AG10803 (cell line): Measurements from ENCODE around the gene FAM222B.

Source experiments
- DNase-seq: peaks from one replicate; pipeline ENCODE4 v3.0.0; 2010; ENCODE audit warnings: low read depth
- H3K4me3 ChIP-seq: 2 replicates; pipeline ENCODE4 v1.5.1; 2011; ENCODE audit warnings: mild to moderate bottlenecking, low read length, control low read depth
- TF ChIP-seq, protein P1 (sequence below): conservative IDR thresholded peaks from 2 replicates; pipeline ENCODE4 v1.5.1; 2011; ENCODE audit warnings: mild to moderate bottlenecking, low read length, control low read depth, inconsistent platforms

FAM222B gene, protein sequence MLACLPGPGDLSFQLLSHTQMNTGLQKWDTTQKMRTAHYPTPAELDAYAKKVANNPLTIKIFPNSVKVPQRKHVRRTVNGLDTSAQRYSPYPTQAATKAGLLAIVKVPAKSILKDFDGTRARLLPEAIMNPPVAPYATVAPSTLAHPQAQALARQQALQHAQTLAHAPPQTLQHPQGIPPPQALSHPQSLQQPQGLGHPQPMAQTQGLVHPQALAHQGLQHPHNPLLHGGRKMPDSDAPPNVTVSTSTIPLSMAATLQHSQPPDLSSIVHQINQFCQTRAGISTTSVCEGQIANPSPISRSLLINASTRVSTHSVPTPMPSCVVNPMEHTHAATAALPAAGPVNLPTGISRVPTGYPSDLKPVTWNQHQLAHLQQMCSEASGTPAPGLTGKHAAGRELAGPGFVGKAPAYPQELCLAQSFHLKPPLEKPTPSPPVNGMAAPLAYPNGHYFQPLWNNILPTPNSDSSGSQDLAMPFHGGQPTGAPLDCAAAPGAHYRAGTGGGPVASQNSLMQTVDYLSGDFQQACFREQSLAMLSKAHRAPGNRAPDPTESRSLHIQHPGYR

GRCh38 chr17:28842282-28843012, at the start of gene FAM222B:
FAM222B (minus strand) TSS chr17:28842790; CDS start chr17:28766667, 76,123 bp downstream.
- TF ChIP-seq, protein P1, sequence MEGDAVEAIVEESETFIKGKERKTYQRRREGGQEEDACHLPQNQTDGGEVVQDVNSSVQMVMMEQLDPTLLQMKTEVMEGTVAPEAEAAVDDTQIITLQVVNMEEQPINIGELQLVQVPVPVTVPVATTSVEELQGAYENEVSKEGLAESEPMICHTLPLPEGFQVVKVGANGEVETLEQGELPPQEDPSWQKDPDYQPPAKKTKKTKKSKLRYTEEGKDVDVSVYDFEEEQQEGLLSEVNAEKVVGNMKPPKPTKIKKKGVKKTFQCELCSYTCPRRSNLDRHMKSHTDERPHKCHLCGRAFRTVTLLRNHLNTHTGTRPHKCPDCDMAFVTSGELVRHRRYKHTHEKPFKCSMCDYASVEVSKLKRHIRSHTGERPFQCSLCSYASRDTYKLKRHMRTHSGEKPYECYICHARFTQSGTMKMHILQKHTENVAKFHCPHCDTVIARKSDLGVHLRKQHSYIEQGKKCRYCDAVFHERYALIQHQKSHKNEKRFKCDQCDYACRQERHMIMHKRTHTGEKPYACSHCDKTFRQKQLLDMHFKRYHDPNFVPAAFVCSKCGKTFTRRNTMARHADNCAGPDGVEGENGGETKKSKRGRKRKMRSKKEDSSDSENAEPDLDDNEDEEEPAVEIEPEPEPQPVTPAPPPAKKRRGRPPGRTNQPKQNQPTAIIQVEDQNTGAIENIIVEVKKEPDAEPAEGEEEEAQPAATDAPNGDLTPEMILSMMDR, result no peak
- peak; percentile 73 for DNase-seq
- H3K4me3 ChIP-seq, result peak within 1 kb of the TSS; percentile 93

DNA sequence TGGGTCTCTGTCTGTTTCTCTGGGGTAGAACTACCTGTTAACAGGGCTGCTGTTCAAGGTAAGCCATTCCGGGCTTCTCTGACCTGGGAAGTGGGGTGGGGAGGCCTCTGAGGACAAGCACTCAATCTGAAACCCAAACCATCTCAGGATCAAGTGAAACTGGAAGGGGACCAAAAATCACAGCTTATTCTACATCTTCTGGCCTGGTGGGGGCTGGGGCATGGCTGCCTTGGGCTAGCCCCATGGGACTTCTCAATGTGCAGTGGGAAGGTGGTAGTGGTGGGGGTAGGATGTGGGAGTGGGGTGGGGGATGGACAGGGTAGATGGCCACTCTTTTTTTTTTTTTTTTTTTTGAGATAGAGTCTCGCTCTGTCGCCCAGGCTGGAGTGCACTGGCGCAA, 49.4 kb upstream of the FAM222B start:
- H3K4me3 ChIP-seq, result no peak overlapping the region
- no peak for DNase-seq
- TF ChIP-seq, protein P1, result no peak

DNA sequence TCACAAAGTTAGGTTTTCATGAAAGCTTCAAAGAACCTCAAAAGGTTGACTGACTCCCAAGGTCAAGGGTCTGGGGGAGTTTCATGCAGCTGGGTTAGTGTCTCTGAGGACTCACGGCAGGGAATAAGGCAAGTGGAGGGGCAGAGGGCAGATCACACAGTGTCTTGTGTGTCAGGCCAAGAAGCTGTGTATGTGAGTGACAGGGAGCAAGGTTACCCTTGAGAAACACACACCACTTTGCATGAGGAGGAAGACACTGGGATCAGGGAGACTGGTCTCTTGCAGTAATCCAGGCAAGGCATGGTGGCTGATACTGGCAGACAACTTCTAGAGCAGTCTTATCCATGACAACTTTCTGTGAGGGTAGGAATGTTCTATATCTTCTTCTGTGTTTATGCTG, 48.6 kb upstream of the FAM222B start:
- TF ChIP-seq, protein P1, result no peak
- no peak overlapping the region for H3K4me3 ChIP-seq
- DNase-seq, result no peak

- TF ChIP-seq, protein P1, result no peak
- no peak overlapping the region for H3K4me3 ChIP-seq
- no peak for DNase-seq
These were observed 47.4 kb upstream of the FAM222B start for GRCh38 chr17:28889996-28890395.

- no peak overlapping the region for H3K4me3 ChIP-seq
- no peak for DNase-seq
- TF ChIP-seq, protein P1, result no peak
These were observed 46.2 kb upstream of the FAM222B start for GRCh38 chr17:28888832-28889231.

- no peak for DNase-seq
- TF ChIP-seq, protein P1, result no peak
- H3K4me3 ChIP-seq, result no peak overlapping the region
These were observed 45.4 kb upstream of the FAM222B start for GRCh38 chr17:28887871-28888471.
